GM12892 (cell line): ENCODE data around the gene PRKACG.

ENCODE experiments used
- POLR2A ChIP-seq: IDR thresholded peaks from 2 replicates; pipeline ENCODE4 v1.6.1; 2011; ENCODE audit warnings: low read depth, low read length, control low read depth
- POLR2AphosphoS5 ChIP-seq: IDR thresholded peaks from 2 replicates; pipeline ENCODE4 v1.6.1; 2011; ENCODE audit warnings: low read depth, low read length, control low read depth

DNA sequence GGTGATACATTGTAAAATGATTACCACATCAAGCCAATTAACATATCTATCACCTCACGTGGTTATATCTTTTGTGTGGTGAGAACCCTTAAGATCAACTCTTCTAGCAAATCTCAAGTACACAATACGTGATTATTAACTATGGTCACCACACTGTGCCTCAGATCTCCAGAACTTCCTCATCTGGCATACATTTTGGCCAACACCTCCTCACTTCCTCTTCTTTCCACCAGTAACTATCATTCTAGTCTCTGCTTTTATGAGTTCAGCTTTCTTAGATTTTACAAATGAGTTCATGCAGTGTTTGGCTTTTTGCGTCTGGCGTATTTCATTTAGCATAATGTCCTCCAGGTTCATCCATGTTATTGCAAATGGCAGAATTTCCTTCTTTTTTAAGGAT is 35.8 kb downstream of the PRKACG start:
- TF ChIP-seq POLR2AphosphoS5 (no peak), POLR2A (no peak)
